Left ventricle myocardium inferior (tissue), 1 donor: Measurements from ENCODE around the gene DEK. TPM values are rescaled to one million over a fixed set of nuclear protein-coding genes. Genes with fewer than 3 reads are reported as not detected.
"Not testable (repeated sequence)": the region's sequence is repeated elsewhere in the genome, so short reads cannot be mapped to it uniquely, and the experiment has no call there.

Experiments used
- DNase-seq: peaks from one replicate; pipeline ENCODE4 v3.0.0-alpha.2; 2020
- H3K27ac ChIP-seq: fragments of 200-600 bp; replicated peaks from 2 replicates; pipeline ENCODE4 v1.8.0; 2021
- H3K27me3 ChIP-seq: fragments of 200-600 bp; 2 replicates; pipeline ENCODE4 v1.8.0; 2021; ENCODE audit warnings: low read depth
- H3K36me3 ChIP-seq: fragments of 200-600 bp; 2 replicates; pipeline ENCODE4 v1.8.0; 2021
- H3K4me1 ChIP-seq: fragments of 200-600 bp; 2 replicates; pipeline ENCODE4 v1.8.0; 2021
- H3K4me3 ChIP-seq: fragments of 200-600 bp; 2 replicates; pipeline ENCODE4 v1.8.0; 2021; ENCODE audit warnings: mild to moderate bottlenecking, moderate library complexity
- H3K9me3 ChIP-seq: fragments of 200-600 bp; replicated peaks from 2 replicates; pipeline ENCODE4 v1.8.0; 2021
- intact Hi-C: fragments of 100-400 bp; cut with micrococcal nuclease; formaldehyde crosslinking; loops from one replicate; pipeline ENCODE4 v1.11.0; 2022
- total RNA-seq: library from RNA; stranded (reverse); fragmentation: NEBNext Ultra II Directional; extraction: Animal tissue kit (Norgen Biotek cat#: 25700); gene quantifications from one replicate; pipeline ENCODE4 v1.2.1, GENCODE V29; 2021
- TF ChIP-seq, protein P1 (sequence below): fragments of 200-600 bp; IDR thresholded peaks from 2 replicates; pipeline ENCODE4 v1.8.0; 2021; ENCODE audit warnings: antibody characterized with exemption, mild to moderate bottlenecking, borderline replicate concordance
- donor health status: DM: no; HTN: yes; CAD: no; lungs with severe emphysema.

DEK gene
- total RNA-seq, 1 donor from 2014 or later, result 54.0 TPM

DNA sequence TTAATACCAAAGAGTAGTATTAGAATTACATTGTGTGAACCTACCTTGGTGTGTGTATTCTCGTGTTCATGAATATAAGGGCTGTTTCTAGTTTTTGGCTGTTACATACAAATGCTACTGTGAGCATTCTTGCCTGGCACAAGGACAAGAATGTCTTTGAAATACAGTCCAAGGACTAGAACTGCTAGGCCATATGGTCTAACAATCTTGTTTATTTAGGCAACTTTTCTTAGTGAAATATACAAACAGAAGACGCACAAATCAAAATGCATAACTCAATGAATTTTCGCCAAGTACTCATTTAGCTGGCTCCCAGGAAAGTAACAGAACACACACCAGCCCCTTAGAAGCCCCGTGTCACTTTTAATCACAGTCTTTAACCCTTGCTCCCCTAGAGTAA lies 80.6 kb downstream of the DEK start:
- no peaks in the 10 kb centered on the region for H3K36me3 ChIP-seq
- H3K4me3 ChIP-seq, result no peak overlapping the region
- TF ChIP-seq, protein P1, sequence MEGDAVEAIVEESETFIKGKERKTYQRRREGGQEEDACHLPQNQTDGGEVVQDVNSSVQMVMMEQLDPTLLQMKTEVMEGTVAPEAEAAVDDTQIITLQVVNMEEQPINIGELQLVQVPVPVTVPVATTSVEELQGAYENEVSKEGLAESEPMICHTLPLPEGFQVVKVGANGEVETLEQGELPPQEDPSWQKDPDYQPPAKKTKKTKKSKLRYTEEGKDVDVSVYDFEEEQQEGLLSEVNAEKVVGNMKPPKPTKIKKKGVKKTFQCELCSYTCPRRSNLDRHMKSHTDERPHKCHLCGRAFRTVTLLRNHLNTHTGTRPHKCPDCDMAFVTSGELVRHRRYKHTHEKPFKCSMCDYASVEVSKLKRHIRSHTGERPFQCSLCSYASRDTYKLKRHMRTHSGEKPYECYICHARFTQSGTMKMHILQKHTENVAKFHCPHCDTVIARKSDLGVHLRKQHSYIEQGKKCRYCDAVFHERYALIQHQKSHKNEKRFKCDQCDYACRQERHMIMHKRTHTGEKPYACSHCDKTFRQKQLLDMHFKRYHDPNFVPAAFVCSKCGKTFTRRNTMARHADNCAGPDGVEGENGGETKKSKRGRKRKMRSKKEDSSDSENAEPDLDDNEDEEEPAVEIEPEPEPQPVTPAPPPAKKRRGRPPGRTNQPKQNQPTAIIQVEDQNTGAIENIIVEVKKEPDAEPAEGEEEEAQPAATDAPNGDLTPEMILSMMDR, result no peak
- H3K4me1 ChIP-seq, result peaks cover 11% of the 10 kb centered on the region
- intact Hi-C loops, result no loop called here
- no peaks in the 10 kb centered on the region for H3K27me3 ChIP-seq
- no peak for DNase-seq
- H3K9me3 ChIP-seq, result no peaks in the 10 kb centered on the region
- H3K27ac ChIP-seq, result no peak overlapping the region

DNA sequence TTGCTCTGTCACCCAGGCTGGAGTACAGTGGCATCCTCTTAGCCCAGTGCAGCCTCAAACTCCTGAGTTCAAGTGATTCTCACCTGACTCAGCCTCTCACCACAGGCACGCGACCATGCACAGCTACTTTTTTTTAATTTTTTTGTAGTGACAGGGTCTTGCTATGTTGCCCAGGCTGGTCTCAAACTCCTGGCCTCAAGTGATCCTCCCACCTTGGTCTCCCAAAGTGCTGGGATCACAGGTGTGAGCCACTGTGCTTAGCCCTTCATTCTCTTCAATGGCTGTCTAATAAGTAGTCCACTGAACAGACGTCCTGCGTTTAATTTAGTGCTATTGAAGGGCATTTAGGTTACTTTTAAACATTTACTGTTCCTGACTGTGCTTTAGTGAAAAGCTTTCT lies 81.8 kb downstream of the DEK start:
- no peak for DNase-seq
- no peak overlapping the region for H3K4me3 ChIP-seq
- no peaks in the 10 kb centered on the region for H3K27me3 ChIP-seq
- peaks cover 11% of the 10 kb centered on the region for H3K4me1 ChIP-seq
- no peaks in the 10 kb centered on the region for H3K9me3 ChIP-seq
- TF ChIP-seq, protein P1, result no peak
- intact Hi-C loops, result no loop called here
- H3K36me3 ChIP-seq, result no peaks in the 10 kb centered on the region
- H3K27ac ChIP-seq, result no peak overlapping the region

- Histone ChIP-seq H3K4me3 (no peak overlapping the region), H3K9me3 (no peaks in the 10 kb centered on the region), H3K4me1 (no peaks in the 10 kb centered on the region), H3K27me3 (no peaks in the 10 kb centered on the region), H3K27ac (no peak overlapping the region), H3K36me3 (peaks cover 3% of the 10 kb centered on the region)
- peak; percentile 17 for DNase-seq
- intact Hi-C loops, result no loop called here
- TF ChIP-seq, protein P1, result no peak
Measured at GRCh38 chr6:18179770-18180356, 84.5 kb downstream of the DEK start.

- Histone ChIP-seq H3K4me1 (no peaks in the 10 kb centered on the region), H3K36me3 (peaks cover 11% of the 10 kb centered on the region), H3K27me3 (no peaks in the 10 kb centered on the region), H3K9me3 (no peaks in the 10 kb centered on the region), H3K4me3 (no peak overlapping the region), H3K27ac (no peak overlapping the region)
- no peak for DNase-seq
- TF ChIP-seq, protein P1, result no peak
- intact Hi-C loops, result no loop called here
Measured at GRCh38 chr6:18178960-18179615, 85.2 kb downstream of the DEK start.

DNA sequence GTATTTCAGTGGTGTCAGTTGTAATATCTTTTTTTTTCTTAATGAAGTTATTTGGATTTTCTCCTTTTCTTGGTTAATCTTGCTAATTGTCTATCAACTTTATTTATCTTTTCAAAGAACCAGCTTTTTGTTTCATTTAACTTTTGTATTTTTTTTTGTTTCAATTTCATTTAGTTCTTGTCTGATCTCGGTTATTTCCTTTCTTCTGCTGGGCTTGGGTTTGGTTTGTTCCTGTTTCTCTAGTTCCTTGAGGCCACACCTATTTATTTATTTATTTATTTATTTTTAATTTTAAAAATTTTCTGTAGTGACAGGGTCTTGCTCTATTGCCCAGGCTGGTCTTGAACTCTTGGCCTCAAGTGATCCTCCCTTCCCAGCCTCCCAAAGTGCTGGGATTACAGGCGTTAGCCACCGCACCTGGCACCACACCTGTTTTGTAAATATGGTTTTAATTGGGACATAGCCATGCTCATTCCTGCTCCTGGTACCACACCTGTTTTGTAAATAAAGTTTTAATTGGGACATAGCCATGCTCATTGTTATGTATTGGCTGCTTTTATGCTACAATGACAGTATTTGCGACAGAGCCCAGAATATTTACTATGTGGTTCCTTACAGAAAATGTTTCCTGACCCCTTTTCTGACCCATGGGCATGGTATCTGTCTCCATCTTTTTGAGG lies 86.9 kb downstream of the DEK start:
- Histone ChIP-seq H3K27ac (no peak overlapping the region), H3K4me1 (no peaks in the 10 kb centered on the region), H3K27me3 (no peaks in the 10 kb centered on the region), H3K9me3 (no peaks in the 10 kb centered on the region), H3K36me3 (peaks cover 20% of the 10 kb centered on the region), H3K4me3 (no peak overlapping the region)
- TF ChIP-seq, protein P1, result no peak
- intact Hi-C loops, result no loop called here
- DNase-seq, result no peak

- DNase-seq, intact Hi-C loops, H3K27me3 ChIP-seq, H3K27ac ChIP-seq, H3K9me3 ChIP-seq, H3K4me1 ChIP-seq, H3K4me3 ChIP-seq: not testable (repeated sequence)
- peaks cover 32% of the 10 kb centered on the region for H3K36me3 ChIP-seq
Measured at GRCh38 chr6:18176198-18176597, 88.1 kb downstream of the DEK start.
